Measurements from ENCODE around the gene SPAG5. TPM values are rescaled to one million over a fixed set of nuclear protein-coding genes. Genes with fewer than 3 reads are reported as not detected.

SPAG5 gene
- total RNA-seq, 1 donor: 4.3 TPM

GRCh38 chr17:28534740-28535375, 64.0 kb downstream of the SPAG5 start:
- Histone ChIP-seq H3K36me3 (ENCODE audit: insufficient read depth, low read length) (no peaks in the 10 kb centered on the region), H3K4me3 (ENCODE audit: insufficient read depth, low read length) (no peak overlapping the region), H3K4me1 (ENCODE audit: insufficient read depth, low read length) (peaks cover 11% of the 10 kb centered on the region), H2AFZ (ENCODE audit: low read length) (no peak overlapping the region), H3K27ac (ENCODE audit: low read depth, low read length) (no peak overlapping the region), H4K20me1 (ENCODE audit: insufficient read depth, low read length) (no peaks in the 10 kb centered on the region), H3K27me3 (ENCODE audit: insufficient read depth, low read length) (no peaks in the 10 kb centered on the region), H3K79me2 (ENCODE audit: insufficient read depth, low read length) (no peaks in the 10 kb centered on the region), H3K9me3 (ENCODE audit: low read depth, low read length) (no peaks in the 10 kb centered on the region), H3K4me2 (ENCODE audit: insufficient read depth, low read length) (no peak overlapping the region)
- DNase-seq (ENCODE audit: insufficient read length, low spot score, missing footprints): peak; percentile 72
- TF ChIP-seq CTCF (IDR thresholded peaks at IDR 0.05; ENCODE audit: extremely low read depth, low read depth, low read length): no peak

DNA sequence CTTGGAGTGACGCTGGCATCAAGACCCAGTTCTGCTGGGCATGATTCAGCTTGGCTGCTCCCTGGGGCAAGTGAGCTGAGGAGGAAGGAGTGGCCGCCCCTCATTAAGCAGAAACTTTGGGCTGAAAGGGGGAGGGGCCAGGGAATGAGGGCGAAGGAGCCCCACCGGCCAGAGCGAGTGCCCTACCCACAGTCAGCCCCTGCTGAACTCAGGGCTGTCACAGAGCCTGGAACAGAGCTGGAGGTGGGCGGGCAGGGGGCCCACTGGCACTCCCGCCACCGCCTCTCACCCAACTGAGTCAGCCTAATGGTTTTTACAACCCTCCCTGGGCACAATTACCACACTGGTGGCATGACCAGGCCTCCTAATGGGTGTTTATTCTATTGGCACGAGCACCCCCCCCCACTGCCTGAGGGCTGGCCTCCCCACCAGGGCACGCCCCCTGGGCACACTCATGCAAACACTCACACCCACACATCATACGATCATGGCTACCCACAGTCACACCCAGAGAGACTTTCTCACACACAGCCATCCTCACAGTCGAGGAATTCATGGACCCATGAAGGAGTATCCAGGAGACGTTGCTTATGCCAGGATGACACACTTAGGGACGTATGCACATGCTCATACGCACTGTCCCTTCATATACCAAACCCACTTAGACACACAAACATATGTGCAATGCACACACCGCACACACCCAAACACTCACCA, 65.6 kb downstream of the SPAG5 start:
- no peaks in the 10 kb centered on the region for H3K79me2 ChIP-seq (ENCODE audit: insufficient read depth, low read length)
- H3K27ac ChIP-seq (ENCODE audit: low read depth, low read length): no peak overlapping the region
- peak overlapping the region; percentile 35 for H2AFZ ChIP-seq (ENCODE audit: low read length)
- no peak overlapping the region for H3K4me2 ChIP-seq (ENCODE audit: insufficient read depth, low read length)
- H3K4me1 ChIP-seq (ENCODE audit: insufficient read depth, low read length): peaks cover 11% of the 10 kb centered on the region
- no peak for TF ChIP-seq CTCF (IDR thresholded peaks at IDR 0.05; ENCODE audit: extremely low read depth, low read depth, low read length)
- no peaks in the 10 kb centered on the region for H4K20me1 ChIP-seq (ENCODE audit: insufficient read depth, low read length)
- H3K9me3 ChIP-seq (ENCODE audit: low read depth, low read length): no peaks in the 10 kb centered on the region
- peak; percentile 93 for DNase-seq (ENCODE audit: insufficient read length, low spot score, missing footprints)
- no peaks in the 10 kb centered on the region for H3K36me3 ChIP-seq (ENCODE audit: insufficient read depth, low read length)
- no peak overlapping the region for H3K4me3 ChIP-seq (ENCODE audit: insufficient read depth, low read length)
- no peaks in the 10 kb centered on the region for H3K27me3 ChIP-seq (ENCODE audit: insufficient read depth, low read length)

- Histone ChIP-seq H3K4me2 (ENCODE audit: insufficient read depth, low read length) (no peak overlapping the region), H4K20me1 (ENCODE audit: insufficient read depth, low read length) (no peaks in the 10 kb centered on the region), H2AFZ (ENCODE audit: low read length) (peak overlapping the region; percentile 35), H3K9me3 (ENCODE audit: low read depth, low read length) (no peaks in the 10 kb centered on the region), H3K27me3 (ENCODE audit: insufficient read depth, low read length) (no peaks in the 10 kb centered on the region), H3K4me3 (ENCODE audit: insufficient read depth, low read length) (no peak overlapping the region), H3K4me1 (ENCODE audit: insufficient read depth, low read length) (peaks cover 11% of the 10 kb centered on the region), H3K79me2 (ENCODE audit: insufficient read depth, low read length) (no peaks in the 10 kb centered on the region), H3K27ac (ENCODE audit: low read depth, low read length) (no peak overlapping the region), H3K36me3 (ENCODE audit: insufficient read depth, low read length) (no peaks in the 10 kb centered on the region)
- no peak for TF ChIP-seq CTCF (IDR thresholded peaks at IDR 0.05; ENCODE audit: extremely low read depth, low read depth, low read length)
- peak; percentile 86 for DNase-seq (ENCODE audit: insufficient read length, low spot score, missing footprints)
These were observed 66.5 kb downstream of the SPAG5 start for GRCh38 chr17:28532050-28532960.
